GM23338 (cell line): ENCODE results near the gene VEZT. TPM values are rescaled to one million over a fixed set of nuclear protein-coding genes. Genes with fewer than 3 reads are reported as not detected.

Experiments
- ATAC-seq: fragments of 200-7000 bp; cut with Tn5 transposase; 3 replicates; pipeline ENCODE4 v1.9.1; 2020
- DNase-seq: peaks from one replicate; pipeline ENCODE4 v3.0.0-alpha.2; 2015; ENCODE audit warnings: low spot score
- H2AFZ ChIP-seq: fragments of 200-600 bp; sonication (generic); 2 replicates; pipeline ENCODE4 v1.8.0; 2016; ENCODE audit warnings: antibody characterized with exemption, mild to moderate bottlenecking, moderate library complexity
- H3F3A ChIP-seq: fragments of 200-600 bp; sonication (generic); replicated peaks from 2 replicates; pipeline ENCODE4 v1.8.0; 2017; ENCODE audit warnings: antibody characterized with exemption, mixed run types, low read depth
- H3K27ac ChIP-seq: fragments of 200-600 bp; sonication (generic); 2 replicates; pipeline ENCODE4 v1.6.1; 2016; ENCODE audit warnings: low read depth
- H3K27me3 ChIP-seq: fragments of 200-600 bp; sonication (generic); 2 replicates; pipeline ENCODE4 v1.8.0; 2016; ENCODE audit warnings: mild to moderate bottlenecking, mixed run types, moderate library complexity; ENCODE audit not compliant: insufficient read depth
- H3K36me3 ChIP-seq: fragments of 200-600 bp; sonication (generic); 2 replicates; pipeline ENCODE4 v1.8.0; 2016; ENCODE audit warnings: mild to moderate bottlenecking; ENCODE audit not compliant: insufficient read depth
- H3K4me1 ChIP-seq: fragments of 200-600 bp; sonication (generic); 2 replicates; pipeline ENCODE4 v1.8.0; 2016; ENCODE audit warnings: mild to moderate bottlenecking, moderate library complexity; ENCODE audit not compliant: insufficient read depth
- H3K4me2 ChIP-seq: fragments of 200-600 bp; sonication (generic); 2 replicates; pipeline ENCODE4 v1.7.1; 2017; ENCODE audit warnings: mixed run types
- H3K4me3 ChIP-seq: fragments of 200-600 bp; sonication (generic); 2 replicates; pipeline ENCODE4 v1.6.1; 2016; ENCODE audit warnings: mixed run types
- H3K79me2 ChIP-seq: fragments of 200-600 bp; sonication (generic); replicated peaks from 2 replicates; pipeline ENCODE4 v1.8.0; 2017; ENCODE audit warnings: mild to moderate bottlenecking; ENCODE audit not compliant: insufficient read depth
- H3K9me2 ChIP-seq: fragments of 200-600 bp; sonication (generic); 2 replicates; pipeline ENCODE4 v1.8.0; 2017; ENCODE audit not compliant: insufficient read depth
- H4K20me1 ChIP-seq: fragments of 200-600 bp; sonication (generic); replicated peaks from 2 replicates; pipeline ENCODE4 v1.8.0; 2017; ENCODE audit warnings: mild to moderate bottlenecking; ENCODE audit not compliant: insufficient read depth
- H3K27ac Mint-ChIP-seq: 2 replicates; pipeline ENCODE4 v1.8.0; 2020; ENCODE audit warnings: inconsistent platforms, mild to moderate bottlenecking, moderate library complexity, mixed read lengths
- H3K27me3 Mint-ChIP-seq: 3 replicates; pipeline ENCODE4 v1.8.0; 2022; ENCODE audit warnings: low read depth, mild to moderate bottlenecking, moderate library complexity, mixed read lengths, inconsistent platforms; ENCODE audit not compliant: insufficient read depth, poor library complexity
- H3K36me3 Mint-ChIP-seq: 3 replicates; pipeline ENCODE4 v1.8.0; 2021; ENCODE audit warnings: low read depth, mild to moderate bottlenecking, inconsistent platforms, moderate library complexity, mixed read lengths
- H3K4me1 Mint-ChIP-seq: 3 replicates; pipeline ENCODE4 v1.8.0; 2020; ENCODE audit warnings: mild to moderate bottlenecking, inconsistent platforms, mixed read lengths
- H3K4me3 Mint-ChIP-seq: 3 replicates; pipeline ENCODE4 v1.8.0; 2021; ENCODE audit warnings: moderate library complexity, mild to moderate bottlenecking, inconsistent platforms, mixed read lengths
- H3K9me3 Mint-ChIP-seq: 3 replicates; pipeline ENCODE4 v1.8.0; 2020; ENCODE audit warnings: moderate library complexity, mild to moderate bottlenecking, inconsistent platforms, mixed read lengths
- CREB1 ChIP-seq: fragments of 250-450 bp; sonication (Bioruptor Pico); IDR thresholded peaks from 2 replicates; pipeline ENCODE4 v1.5.0; 2020; ENCODE audit warnings: low read depth, mild to moderate bottlenecking, moderate library complexity
- EZH2phosphoT487 ChIP-seq: fragments of 200-600 bp; sonication (generic); IDR thresholded peaks from one replicate; pipeline ENCODE4 v1.8.1; 2018; ENCODE audit warnings: antibody characterized with exemption; ENCODE audit not compliant: unreplicated experiment
- REST ChIP-seq: IDR thresholded peaks from one replicate; pipeline ENCODE4 v1.6.1; 2018; ENCODE audit warnings: antibody characterized with exemption; ENCODE audit not compliant: unreplicated experiment
- STAT1 ChIP-seq: IDR thresholded peaks from one replicate; pipeline ENCODE4 v1.6.1; 2016; ENCODE audit warnings: antibody characterized with exemption; ENCODE audit not compliant: unreplicated experiment
- ZNF331 ChIP-seq: fragments of 250-450 bp; sonication (Bioruptor Pico); IDR thresholded peaks from 2 replicates; pipeline ENCODE4 v1.5.0; 2020; ENCODE audit warnings: low read depth, mild to moderate bottlenecking, moderate library complexity
- ZNF462 ChIP-seq: fragments of 250-450 bp; sonication (Bioruptor Pico); IDR thresholded peaks from 2 replicates; pipeline ENCODE4 v1.5.0; 2020; ENCODE audit warnings: mild to moderate bottlenecking, moderate library complexity
- polyA plus RNA-seq: library from polyadenylated mRNA; unstranded; fragments of >200 nt; fragmentation: Nextera tagmentation; extraction: Ambion mirVana; gene quantifications from 2 replicates; pipeline ENCODE4 v1.2.1, GENCODE V29; 2016
- total RNA-seq: library from RNA; depleted of rRNA; stranded (reverse); fragments of >200 nt; shearing (Covaris generic); gene quantifications from 2 replicates; pipeline ENCODE4 v1.2.3, GENCODE V29; 2014

The VEZT gene
- total and polyA plus RNA-seq, 2 experiments from 2014 or later: 34.2 to 51.5 TPM

GRCh38 chr12:95258151-95258550, 40.5 kb downstream of the VEZT start (continued):
- TF ChIP-seq REST: no peak

GRCh38 chr12:95258803-95259202, 41.2 kb downstream of the VEZT start:
- Mint-ChIP-seq H3K27me3 (peaks cover 6% of the 10 kb centered on the region), H3K36me3 (peaks cover 35% of the 10 kb centered on the region), H3K4me1 (peaks cover 28% of the 10 kb centered on the region), H3K4me3 (no peak overlapping the region), H3K27ac (no peak overlapping the region), H3K9me3 (no peaks in the 10 kb centered on the region)
- Histone ChIP-seq H3K27ac (no peak overlapping the region), H4K20me1 (no peaks in the 10 kb centered on the region; the same call in 1 of the 2 replicates), H3K4me1 (peaks cover 9% of the 10 kb centered on the region), H3K4me2 (no peak overlapping the region), H3K79me2 (no peaks in the 10 kb centered on the region; the same call in none of the 2 replicates), H3K27me3 (no peaks in the 10 kb centered on the region), H3K9me2 (no peaks in the 10 kb centered on the region), H3F3A (no peaks in the 10 kb centered on the region; the same call in 1 of the 2 replicates), H3K4me3 (no peak overlapping the region), H3K36me3 (no peaks in the 10 kb centered on the region; the same call in 1 of the 2 replicates), H2AFZ (no peak overlapping the region)
- no peak for DNase-seq
- TF ChIP-seq EZH2phosphoT487 (no peak), STAT1 (no peak), ZNF462 (CRISPR knock-in tag) (no peak), CREB1 (CRISPR knock-in tag) (no peak), ZNF331 (CRISPR knock-in tag) (no peak)
- ATAC-seq: no peak
